ENCODE data around the gene LEF1.

The LEF1 gene

DNA sequence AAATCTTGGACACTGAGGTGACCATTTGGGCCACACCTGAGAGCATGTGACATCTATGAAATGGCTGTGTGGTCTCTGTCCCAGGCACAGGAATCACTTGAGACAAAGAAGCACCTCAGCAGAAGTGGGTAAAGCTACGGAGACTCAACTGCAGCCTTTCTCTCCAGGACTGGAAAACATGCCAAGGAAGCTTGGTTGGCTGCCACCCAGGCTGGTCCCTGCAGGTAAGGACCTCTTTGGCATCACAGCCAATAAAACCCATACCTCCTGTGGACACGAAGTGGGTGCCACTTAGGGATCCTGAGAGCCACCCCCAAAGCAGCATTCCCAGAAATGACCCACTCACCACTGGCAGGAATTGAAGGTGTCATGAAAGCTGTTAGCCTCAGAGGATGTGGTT, 74.6 kb downstream of the LEF1 start:
- Histone ChIP-seq H3K4me3 (ENCODE audit: low read depth, low read length) (no peak overlapping the region), H3K36me3 (ENCODE audit: control insufficient read depth, insufficient read depth, low read length) (no peaks in the 10 kb centered on the region), H3K9ac (ENCODE audit: low read depth, low read length) (no peak overlapping the region), H3K9me3 (ENCODE audit: control insufficient read depth, insufficient read depth, low read length) (no peaks in the 10 kb centered on the region), H3K27ac (ENCODE audit: low read depth, low read length) (no peak overlapping the region), H3K27me3 (ENCODE audit: control insufficient read depth, insufficient read depth, low read length) (peaks cover 4% of the 10 kb centered on the region; the same call in 1 of the 2 replicates), H3K4me1 (ENCODE audit: control insufficient read depth, insufficient read depth, low read length) (peaks cover 5% of the 10 kb centered on the region; the same call in 1 of the 2 replicates)

- Histone ChIP-seq H3K9me3 (ENCODE audit: control insufficient read depth, insufficient read depth, low read length) (no peaks in the 10 kb centered on the region), H3K36me3 (ENCODE audit: control insufficient read depth, insufficient read depth, low read length) (no peaks in the 10 kb centered on the region), H3K4me1 (ENCODE audit: control insufficient read depth, insufficient read depth, low read length) (peaks cover 5% of the 10 kb centered on the region; the same call in 1 of the 2 replicates), H3K4me3 (ENCODE audit: low read depth, low read length) (no peak overlapping the region), H3K27me3 (ENCODE audit: control insufficient read depth, insufficient read depth, low read length) (peaks cover 4% of the 10 kb centered on the region; the same call in 1 of the 2 replicates), H3K27ac (ENCODE audit: low read depth, low read length) (no peak overlapping the region), H3K9ac (ENCODE audit: low read depth, low read length) (no peak overlapping the region)
These were observed 76.4 kb downstream of the LEF1 start for GRCh38 chr4:108092288-108092687.

DNA sequence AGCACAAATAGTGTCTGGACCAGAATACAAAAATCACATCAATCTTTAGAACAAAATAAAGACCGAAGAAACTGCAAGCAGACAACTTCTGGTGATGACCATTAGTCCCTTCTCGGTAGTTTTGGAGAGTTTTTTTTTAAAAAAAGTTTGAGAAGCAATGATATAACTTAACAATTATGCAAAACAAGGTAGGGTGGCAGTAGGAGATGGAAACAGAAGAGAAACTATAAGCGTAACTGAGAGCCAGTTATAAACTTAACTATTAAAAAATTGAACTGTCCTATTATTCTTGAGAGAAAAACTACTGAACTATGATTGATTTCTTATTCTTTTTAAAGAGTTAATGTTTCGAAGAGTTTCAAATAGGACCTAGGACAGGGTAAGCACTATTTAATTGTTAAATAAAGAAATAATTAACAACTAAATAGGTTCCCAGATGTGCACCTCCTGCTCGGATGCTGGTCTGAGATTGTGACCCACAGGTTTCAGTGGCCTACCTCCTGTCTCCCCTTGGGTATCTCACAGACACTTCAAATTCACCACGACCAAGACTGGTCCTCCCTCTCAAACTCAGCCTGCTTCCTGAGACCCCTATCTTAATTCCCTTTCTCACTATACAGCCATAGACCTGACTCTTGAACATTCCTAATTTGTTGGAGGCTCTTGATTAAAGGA, 81.3 kb downstream of the LEF1 start:
- H3K4me1 ChIP-seq (ENCODE audit: control insufficient read depth, insufficient read depth, low read length) = no peaks in the 10 kb centered on the region
- H3K27ac ChIP-seq (ENCODE audit: low read depth, low read length) = no peak overlapping the region
- H3K27me3 ChIP-seq (ENCODE audit: control insufficient read depth, insufficient read depth, low read length) = peaks cover 4% of the 10 kb centered on the region; the same call in 1 of the 2 replicates
- H3K9ac ChIP-seq (ENCODE audit: low read depth, low read length) = no peak overlapping the region
- H3K4me3 ChIP-seq (ENCODE audit: low read depth, low read length) = no peak overlapping the region
- H3K9me3 ChIP-seq (ENCODE audit: control insufficient read depth, insufficient read depth, low read length) = no peaks in the 10 kb centered on the region
- no peaks in the 10 kb centered on the region for H3K36me3 ChIP-seq (ENCODE audit: control insufficient read depth, insufficient read depth, low read length)

GRCh38 chr4:108081256-108081655, 87.5 kb downstream of the LEF1 start:
- no peak overlapping the region for H3K9ac ChIP-seq (ENCODE audit: low read depth, low read length)
- no peaks in the 10 kb centered on the region for H3K27me3 ChIP-seq (ENCODE audit: control insufficient read depth, insufficient read depth, low read length)
- no peak overlapping the region for H3K4me3 ChIP-seq (ENCODE audit: low read depth, low read length)
- H3K27ac ChIP-seq (ENCODE audit: low read depth, low read length) = no peak overlapping the region
- H3K9me3 ChIP-seq (ENCODE audit: control insufficient read depth, insufficient read depth, low read length) = no peaks in the 10 kb centered on the region
- H3K36me3 ChIP-seq (ENCODE audit: control insufficient read depth, insufficient read depth, low read length) = no peaks in the 10 kb centered on the region
- H3K4me1 ChIP-seq (ENCODE audit: control insufficient read depth, insufficient read depth, low read length) = no peaks in the 10 kb centered on the region

GRCh38 chr4:108080747-108081146, 88.0 kb downstream of the LEF1 start:
- no peak overlapping the region for H3K4me3 ChIP-seq (ENCODE audit: low read depth, low read length)

GRCh38 chr4:108078024-108078733, 90.6 kb downstream of the LEF1 start:
- H3K4me3 ChIP-seq (ENCODE audit: low read depth, low read length) = no peak overlapping the region
- H3K36me3 ChIP-seq (ENCODE audit: control insufficient read depth, insufficient read depth, low read length) = no peaks in the 10 kb centered on the region
- no peaks in the 10 kb centered on the region for H3K27me3 ChIP-seq (ENCODE audit: control insufficient read depth, insufficient read depth, low read length)
- H3K9me3 ChIP-seq (ENCODE audit: control insufficient read depth, insufficient read depth, low read length) = no peaks in the 10 kb centered on the region
- H3K27ac ChIP-seq (ENCODE audit: low read depth, low read length) = no peak overlapping the region
- H3K4me1 ChIP-seq (ENCODE audit: control insufficient read depth, insufficient read depth, low read length) = no peaks in the 10 kb centered on the region
- no peak overlapping the region for H3K9ac ChIP-seq (ENCODE audit: low read depth, low read length)

More at GRCh38 chr4:108080747-108081146, 88.0 kb downstream of the LEF1 start:
- H3K4me1 ChIP-seq (ENCODE audit: control insufficient read depth, insufficient read depth, low read length) = no peaks in the 10 kb centered on the region
- no peaks in the 10 kb centered on the region for H3K27me3 ChIP-seq (ENCODE audit: control insufficient read depth, insufficient read depth, low read length)
- no peaks in the 10 kb centered on the region for H3K36me3 ChIP-seq (ENCODE audit: control insufficient read depth, insufficient read depth, low read length)
- H3K9ac ChIP-seq (ENCODE audit: low read depth, low read length) = no peak overlapping the region
- H3K9me3 ChIP-seq (ENCODE audit: control insufficient read depth, insufficient read depth, low read length) = no peaks in the 10 kb centered on the region
- no peak overlapping the region for H3K27ac ChIP-seq (ENCODE audit: low read depth, low read length)

GRCh38 chr4:108072300-108072699, 96.4 kb downstream of the LEF1 start:
- no peak overlapping the region for H3K9ac ChIP-seq (ENCODE audit: low read depth, low read length)
- H3K27me3 ChIP-seq (ENCODE audit: control insufficient read depth, insufficient read depth, low read length) = no peaks in the 10 kb centered on the region
- no peak overlapping the region for H3K27ac ChIP-seq (ENCODE audit: low read depth, low read length)
- no peak overlapping the region for H3K4me3 ChIP-seq (ENCODE audit: low read depth, low read length)
- no peaks in the 10 kb centered on the region for H3K4me1 ChIP-seq (ENCODE audit: control insufficient read depth, insufficient read depth, low read length)
- no peaks in the 10 kb centered on the region for H3K9me3 ChIP-seq (ENCODE audit: control insufficient read depth, insufficient read depth, low read length)
- H3K36me3 ChIP-seq (ENCODE audit: control insufficient read depth, insufficient read depth, low read length) = no peaks in the 10 kb centered on the region

DNA sequence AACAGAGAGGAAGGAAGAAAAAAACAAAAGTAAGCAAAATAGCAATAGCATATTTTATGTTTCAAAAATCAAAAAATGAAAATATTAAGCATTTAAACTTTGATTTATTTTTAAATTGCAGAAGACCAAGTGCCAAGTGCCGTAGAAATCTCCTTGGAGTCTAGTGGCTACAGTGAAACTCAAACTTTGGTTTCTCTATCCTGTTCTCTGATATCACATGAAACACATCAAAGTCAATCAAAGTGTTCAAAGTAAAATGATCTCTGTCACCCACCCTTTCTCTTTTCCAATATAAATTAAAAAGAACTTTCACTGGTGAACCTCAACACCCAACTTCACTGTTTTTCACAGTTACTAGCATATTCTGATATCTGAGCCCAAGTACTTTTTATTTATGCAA, 98.0 kb downstream of the LEF1 start:
- no peaks in the 10 kb centered on the region for H3K36me3 ChIP-seq (ENCODE audit: control insufficient read depth, insufficient read depth, low read length)
- H3K9ac ChIP-seq (ENCODE audit: low read depth, low read length) = no peak overlapping the region
- H3K27me3 ChIP-seq (ENCODE audit: control insufficient read depth, insufficient read depth, low read length) = no peaks in the 10 kb centered on the region
- H3K27ac ChIP-seq (ENCODE audit: low read depth, low read length) = no peak overlapping the region
- no peaks in the 10 kb centered on the region for H3K9me3 ChIP-seq (ENCODE audit: control insufficient read depth, insufficient read depth, low read length)
- no peak overlapping the region for H3K4me3 ChIP-seq (ENCODE audit: low read depth, low read length)
- no peaks in the 10 kb centered on the region for H3K4me1 ChIP-seq (ENCODE audit: control insufficient read depth, insufficient read depth, low read length)

DNA sequence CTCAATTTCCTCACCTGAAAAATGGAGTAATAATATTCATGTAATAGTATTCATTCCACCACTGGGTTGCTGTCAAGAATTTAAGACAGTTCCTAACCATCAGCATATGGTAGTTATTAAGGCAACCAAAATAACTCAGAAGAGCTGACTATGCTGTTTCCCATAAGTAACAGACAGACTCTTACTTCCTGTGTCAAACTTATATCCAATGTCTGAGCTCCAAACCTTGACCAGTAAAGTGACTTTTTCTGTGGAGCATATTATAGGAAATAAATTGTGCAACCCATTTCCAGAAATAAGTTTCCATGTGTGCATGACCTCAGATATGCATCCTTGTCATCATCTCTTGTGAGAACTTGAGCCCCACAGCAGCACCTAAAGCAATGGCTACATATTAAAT, 100.3 kb downstream of the LEF1 start:
- H3K4me1 ChIP-seq (ENCODE audit: control insufficient read depth, insufficient read depth, low read length) = no peaks in the 10 kb centered on the region
- H3K36me3 ChIP-seq (ENCODE audit: control insufficient read depth, insufficient read depth, low read length) = no peaks in the 10 kb centered on the region
- no peak overlapping the region for H3K27ac ChIP-seq (ENCODE audit: low read depth, low read length)

GRCh38 chr4:108060686-108061321, 107.9 kb downstream of the LEF1 start:
- Histone ChIP-seq H3K9me3 (ENCODE audit: control insufficient read depth, insufficient read depth, low read length) (no peaks in the 10 kb centered on the region), H3K36me3 (ENCODE audit: control insufficient read depth, insufficient read depth, low read length) (no peaks in the 10 kb centered on the region), H3K27ac (ENCODE audit: low read depth, low read length) (no peak overlapping the region), H3K27me3 (ENCODE audit: control insufficient read depth, insufficient read depth, low read length) (no peaks in the 10 kb centered on the region), H3K9ac (ENCODE audit: low read depth, low read length) (no peak overlapping the region), H3K4me1 (ENCODE audit: control insufficient read depth, insufficient read depth, low read length) (no peaks in the 10 kb centered on the region; the same call in 1 of the 2 replicates), H3K4me3 (ENCODE audit: low read depth, low read length) (no peak overlapping the region)

More for the DNA sequence above, 100.3 kb downstream of the LEF1 start:
- H3K4me3 ChIP-seq (ENCODE audit: low read depth, low read length) = no peak overlapping the region
- no peak overlapping the region for H3K9ac ChIP-seq (ENCODE audit: low read depth, low read length)
- no peaks in the 10 kb centered on the region for H3K27me3 ChIP-seq (ENCODE audit: control insufficient read depth, insufficient read depth, low read length)
- H3K9me3 ChIP-seq (ENCODE audit: control insufficient read depth, insufficient read depth, low read length) = no peaks in the 10 kb centered on the region

- Histone ChIP-seq H3K27ac (ENCODE audit: low read depth, low read length) (no peak overlapping the region), H3K9ac (ENCODE audit: low read depth, low read length) (no peak overlapping the region), H3K4me1 (ENCODE audit: control insufficient read depth, insufficient read depth, low read length) (no peaks in the 10 kb centered on the region; the same call in 1 of the 2 replicates), H3K36me3 (ENCODE audit: control insufficient read depth, insufficient read depth, low read length) (no peaks in the 10 kb centered on the region), H3K27me3 (ENCODE audit: control insufficient read depth, insufficient read depth, low read length) (no peaks in the 10 kb centered on the region), H3K4me3 (ENCODE audit: low read depth, low read length) (no peak overlapping the region), H3K9me3 (ENCODE audit: control insufficient read depth, insufficient read depth, low read length) (no peaks in the 10 kb centered on the region)
These were observed 108.6 kb downstream of the LEF1 start for GRCh38 chr4:108060164-108060563.

Measured in HUES48 (cell line).